H9 (cell line): ENCODE data around the gene GPR84. TPM values are rescaled to one million over a fixed set of nuclear protein-coding genes. Genes with fewer than 3 reads are reported as not detected.

Source experiments
- DNase-seq: peaks from one replicate; pipeline ENCODE4 v3.0.0-alpha.2; 2017
- H2AFZ ChIP-seq: one replicate; pipeline ENCODE4 v1.6.1; 2013; ENCODE audit warnings: mild to moderate bottlenecking, low read length, control low read depth, moderate library complexity
- H2AK5ac ChIP-seq: 2 replicates; pipeline ENCODE4 v1.6.1; 2013; ENCODE audit warnings: low read length, control low read depth, mixed read lengths; ENCODE audit not compliant: insufficient read length
- H2BK120ac ChIP-seq: one replicate; pipeline ENCODE4 v1.6.1; 2013; ENCODE audit warnings: low read depth, mild to moderate bottlenecking, low read length, control low read depth, inconsistent platforms; ENCODE audit not compliant: poor library complexity, severe bottlenecking
- H2BK12ac ChIP-seq: 2 replicates; pipeline ENCODE4 v1.6.1; 2013; ENCODE audit warnings: low read length, control low read depth, mixed read lengths, low read depth; ENCODE audit not compliant: insufficient read length
- H2BK15ac ChIP-seq: 2 replicates; pipeline ENCODE4 v1.6.1; 2013; ENCODE audit warnings: low read depth, low read length, control low read depth
- H2BK20ac ChIP-seq: one replicate; pipeline ENCODE4 v1.6.1; 2013; ENCODE audit warnings: low read depth, mild to moderate bottlenecking, low read length, control low read depth, inconsistent platforms; ENCODE audit not compliant: poor library complexity, severe bottlenecking
- H2BK5ac ChIP-seq: 2 replicates; pipeline ENCODE4 v1.6.1; 2013; ENCODE audit warnings: low read length, control low read depth, mixed read lengths; ENCODE audit not compliant: insufficient read length
- H3K14ac ChIP-seq: 2 replicates; pipeline ENCODE4 v1.6.1; 2013; ENCODE audit warnings: low read length, control low read depth; ENCODE audit not compliant: insufficient read depth
- H3K18ac ChIP-seq: 2 replicates; pipeline ENCODE4 v1.6.1; 2013; ENCODE audit warnings: low read depth, mild to moderate bottlenecking, mixed read lengths, low read length, control low read depth; ENCODE audit not compliant: insufficient read length
- H3K23ac ChIP-seq: 2 replicates; pipeline ENCODE4 v1.6.1; 2013; ENCODE audit warnings: low read length, control low read depth, mixed read lengths, low read depth; ENCODE audit not compliant: insufficient read length
- H3K23me2 ChIP-seq: 2 replicates; pipeline ENCODE4 v1.6.1; 2013; ENCODE audit warnings: low read depth, mild to moderate bottlenecking, mixed read lengths, low read length, control low read depth; ENCODE audit not compliant: insufficient read length, poor library complexity, severe bottlenecking
- H3K27ac ChIP-seq: 2 replicates; pipeline ENCODE4 v1.5.1; 2013; ENCODE audit warnings: low read length, control low read depth, mixed read lengths, low read depth; ENCODE audit not compliant: insufficient read length
- H3K27me3 ChIP-seq: 2 replicates; pipeline ENCODE4 v1.6.1; 2013; ENCODE audit warnings: low read length, control low read depth, inconsistent platforms; ENCODE audit not compliant: insufficient read depth
- H3K4ac ChIP-seq: 2 replicates; pipeline ENCODE4 v1.6.1; 2013; ENCODE audit warnings: low read depth, mild to moderate bottlenecking, control low read depth, inconsistent platforms, low read length, moderate library complexity
- H3K4me1 ChIP-seq: 2 replicates; pipeline ENCODE4 v1.6.1; 2013; ENCODE audit warnings: low read length, control low read depth, inconsistent platforms; ENCODE audit not compliant: insufficient read depth
- H3K4me2 ChIP-seq: 2 replicates; pipeline ENCODE4 v1.6.1; 2013; ENCODE audit warnings: low read length, control low read depth, mixed read lengths; ENCODE audit not compliant: insufficient read length, insufficient read depth
- H3K56ac ChIP-seq: 2 replicates; pipeline ENCODE4 v1.6.1; 2013; ENCODE audit warnings: low read depth, mild to moderate bottlenecking, mixed read lengths, low read length, control low read depth; ENCODE audit not compliant: insufficient read length
- H3K79me1 ChIP-seq: 2 replicates; pipeline ENCODE4 v1.6.1; 2013; ENCODE audit warnings: low read depth, mild to moderate bottlenecking, moderate library complexity, low read length, control low read depth, inconsistent platforms; ENCODE audit not compliant: insufficient read depth, poor library complexity, severe bottlenecking
- H3K79me2 ChIP-seq: 2 replicates; pipeline ENCODE4 v1.6.1; 2013; ENCODE audit warnings: low read length, control low read depth, inconsistent platforms; ENCODE audit not compliant: insufficient read depth
- H3K9ac ChIP-seq: 2 replicates; pipeline ENCODE4 v1.6.1; 2013; ENCODE audit warnings: low read length, control low read depth, mixed read lengths; ENCODE audit not compliant: insufficient read length; ENCODE audit errors: extremely low read depth
- H3K9me3 ChIP-seq: one replicate; pipeline ENCODE4 v1.6.1; 2013; ENCODE audit warnings: low read depth, low read length, inconsistent platforms; ENCODE audit not compliant: control insufficient read depth
- H3T11ph ChIP-seq: one replicate; pipeline ENCODE4 v1.6.1; 2013; ENCODE audit warnings: mild to moderate bottlenecking, low read length, control low read depth, inconsistent platforms
- H4K20me1 ChIP-seq: one replicate; pipeline ENCODE4 v1.6.1; 2013; ENCODE audit not compliant: control insufficient read depth, insufficient read length, insufficient read depth
- H4K5ac ChIP-seq: 2 replicates; pipeline ENCODE4 v1.6.1; 2013; ENCODE audit warnings: low read depth, mild to moderate bottlenecking, mixed read lengths, low read length, control low read depth; ENCODE audit not compliant: insufficient read length
- H4K8ac ChIP-seq: replicated peaks from 2 replicates; pipeline ENCODE4 v1.6.1; 2013; ENCODE audit warnings: low read length, control low read depth, mixed read lengths, low read depth; ENCODE audit not compliant: insufficient read length
- H4K91ac ChIP-seq: 2 replicates; pipeline ENCODE4 v1.6.1; 2013; ENCODE audit warnings: low read depth, mild to moderate bottlenecking, moderate library complexity, mixed read lengths, low read length, control low read depth; ENCODE audit not compliant: insufficient read length
- H3K27ac Mint-ChIP-seq, 3 experiments: 2 replicates in 2 of 3; 3 replicates in 1 of 3; pipeline ENCODE4 v1.8.0; 2020 to 2021; ENCODE audit warnings: mixed read lengths in 3 of 3, mild to moderate bottlenecking in 1 of 3, moderate library complexity in 1 of 3
- H3K27me3 Mint-ChIP-seq: 2 replicates; pipeline ENCODE4 v1.8.0; 2021; ENCODE audit warnings: low read depth, mild to moderate bottlenecking, moderate library complexity, mixed read lengths
- H3K36me3 Mint-ChIP-seq, 3 experiments: 2 replicates in 2 of 3; 3 replicates in 1 of 3; pipeline ENCODE4 v1.8.0; 2020 to 2021; ENCODE audit warnings: low read depth in 3 of 3, mixed read lengths in 3 of 3; ENCODE audit not compliant: insufficient read depth in 1 of 3
- H3K4me1 Mint-ChIP-seq, 2 experiments: 2 replicates each; pipeline ENCODE4 v1.8.0; 2020; ENCODE audit warnings: mixed read lengths in 2 of 2
- H3K4me3 Mint-ChIP-seq, 2 experiments: 2 replicates in 1 of 2; 3 replicates in 1 of 2; pipeline ENCODE4 v1.8.0; 2020 to 2021; ENCODE audit warnings: mild to moderate bottlenecking in 2 of 2, mixed read lengths in 2 of 2, moderate library complexity in 1 of 2
- H3K9me3 Mint-ChIP-seq, 2 experiments: 2 replicates in 1 of 2; 3 replicates in 1 of 2; pipeline ENCODE4 v1.8.0; 2020; ENCODE audit warnings: mild to moderate bottlenecking in 2 of 2, mixed read lengths in 2 of 2, moderate library complexity in 1 of 2
- CTCF ChIP-seq: fragments of 200-600 bp; sonication (generic); conservative IDR thresholded peaks from 3 replicates; pipeline ENCODE4 v1.8.0; 2021; ENCODE audit warnings: antibody characterized with exemption, mild to moderate bottlenecking
- WGBS: extraction: QIAGEN DNeasy Blood & Tissue Kit; methylation state at CpG from one replicate; pipeline ENCODE4 v1.1.7; 2013; ENCODE audit warnings: missing lambda C conversion rate, low lambda C conversion rate, mixed read lengths; ENCODE audit not compliant: insufficient read length; ENCODE audit errors: extremely low coverage; 5-methylcytosine and 5-hydroxymethylcytosine counted together
- total RNA-seq: library from RNA; stranded (reverse); gene quantifications from 2 replicates; pipeline ENCODE4 v1.2.1, GENCODE V29; 2021

The GPR84 gene
- total RNA-seq, 1 experiment from 2014 or later, result not detected

- H3K14ac ChIP-seq, result no peak overlapping the region
- no peak overlapping the region for H4K5ac ChIP-seq
- no peak overlapping the region for H3K27ac ChIP-seq
- H3K9ac ChIP-seq, result no peak overlapping the region
- no peak overlapping the region for H3K4ac ChIP-seq
- no peaks in the 10 kb centered on the region for H3K79me2 ChIP-seq
- no CpG with 5 or more reads among the region's 3 CpGs for WGBS
- H2BK15ac ChIP-seq, result no peak overlapping the region
- no peak overlapping the region for H2BK120ac ChIP-seq
- no peaks in the 10 kb centered on the region for H3K27me3 ChIP-seq
- H3K9me3 ChIP-seq, result no peaks in the 10 kb centered on the region
- H3K23ac ChIP-seq, result no peak overlapping the region
- no peaks in the 10 kb centered on the region for H3K23me2 ChIP-seq
- H2BK12ac ChIP-seq, result no peak overlapping the region
- H3K9me3 Mint-ChIP-seq, result no peaks in the 10 kb centered on the region
- no peak overlapping the region for H3K4me3 Mint-ChIP-seq
- H4K91ac ChIP-seq, result no peak overlapping the region
- no peak overlapping the region for H3K18ac ChIP-seq
- no peaks in the 10 kb centered on the region for H4K20me1 ChIP-seq
- H3K56ac ChIP-seq, result no peak overlapping the region
- DNase-seq, result no peak
- H3T11ph ChIP-seq, result no peak overlapping the region
- no peaks in the 10 kb centered on the region for H3K27me3 Mint-ChIP-seq
- no peaks in the 10 kb centered on the region for H3K4me1 ChIP-seq
- peaks cover 14 to 28% (median 24%) of the 10 kb centered on the region in 3 experiments; a peak in 6 of 7 replicates for H3K36me3 Mint-ChIP-seq
- H3K27ac Mint-ChIP-seq, result no peak overlapping the region
- H3K79me1 ChIP-seq, result no peaks in the 10 kb centered on the region
- no peak overlapping the region for H2AFZ ChIP-seq
- H4K8ac ChIP-seq, result no peak overlapping the region
- no peak overlapping the region for H2BK5ac ChIP-seq
- no peak for TF ChIP-seq CTCF
- H3K4me2 ChIP-seq, result no peak overlapping the region
- no peak overlapping the region for H2AK5ac ChIP-seq
- H3K4me1 Mint-ChIP-seq, result peaks cover 2 to 3% of the 10 kb centered on the region in 2 experiments; a peak in 2 of 4 replicates
- H2BK20ac ChIP-seq, result no peak overlapping the region
These were observed 26.2 kb downstream of the GPR84 start for GRCh38 chr12:54337854-54338650.
